ENCODE data around the gene TAS2R14. TPM values are rescaled to one million over a fixed set of nuclear protein-coding genes. Genes with fewer than 3 reads are reported as not detected.

TAS2R14 gene
- total RNA-seq, 2 experiments from 2014 or later = 2.4 to 2.9 TPM

DNA sequence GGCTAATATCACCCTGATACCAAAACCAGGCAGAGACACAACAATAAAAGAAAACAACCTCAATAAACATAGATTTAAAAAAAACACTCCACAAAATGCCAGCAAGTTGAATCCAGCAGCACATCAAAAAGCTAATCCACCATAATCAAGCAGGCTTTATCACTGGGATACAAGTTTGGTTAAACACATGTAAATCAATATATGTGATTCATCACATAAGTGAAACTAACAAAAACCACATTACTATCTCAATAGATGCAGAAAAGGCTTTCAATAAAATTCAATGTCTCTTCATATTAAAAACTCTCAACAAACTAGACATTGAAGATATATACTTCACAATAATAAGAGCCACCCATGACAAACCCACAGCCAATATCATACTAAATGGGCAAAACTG is 17.0 kb upstream of the TAS2R14 start:
- CTCF ChIA-PET (ENCODE audit: unreplicated experiment) = no interaction called here
- H3K9me2 ChIP-seq (ENCODE audit: insufficient read depth, low read length) = no peaks in the 10 kb centered on the region
- H4K20me1 ChIP-seq (ENCODE audit: insufficient read depth, low read length) = no peaks in the 10 kb centered on the region
- H3K9me3 ChIP-seq (ENCODE audit: low read length) = no peaks in the 10 kb centered on the region
- H3K79me2 ChIP-seq (ENCODE audit: insufficient read depth, low read depth, low read length) = no peaks in the 10 kb centered on the region
- no peak overlapping the region for H3K4me2 ChIP-seq (ENCODE audit: low read length)
- no TSS peak for BruUV-seq (replicated peaks)
- no peak for TF ChIP-seq EZH2phosphoT487 (IDR thresholded peaks at IDR 0.05; ENCODE audit: borderline replicate concordance, low read depth, low read length)
- TF ChIP-seq CTCF (conservative IDR thresholded peaks at IDR 0.05; ENCODE audit: low read length) = no peak
- H3K27ac ChIP-seq (ENCODE audit: low read depth, low read length, poor library complexity, severe bottlenecking) = no peak overlapping the region
- no peaks in the 10 kb centered on the region for H3K4me1 ChIP-seq (ENCODE audit: insufficient read depth, low read length, poor library complexity, severe bottlenecking)
- no peak for DNase-seq (ENCODE audit: low spot score)
- no peak overlapping the region for H2AFZ ChIP-seq (ENCODE audit: low read length)
- H3K4me3 ChIP-seq (ENCODE audit: low read depth, low read length, poor library complexity, severe bottlenecking) = no peak overlapping the region
- no peaks in the 10 kb centered on the region for H3K36me3 ChIP-seq (ENCODE audit: insufficient read depth, low read length)
- POLR2A ChIA-PET = no interaction called here
- intact Hi-C loops (cut with micrococcal nuclease; ENCODE audit: unreplicated experiment) = no loop called here

- CTCF ChIA-PET (ENCODE audit: unreplicated experiment) = no interaction called here
- Histone ChIP-seq H3K4me1 (ENCODE audit: insufficient read depth, low read length, poor library complexity, severe bottlenecking) (no peaks in the 10 kb centered on the region), H3K4me2 (ENCODE audit: low read length) (no peak overlapping the region), H2AFZ (ENCODE audit: low read length) (no peak overlapping the region), H4K20me1 (ENCODE audit: insufficient read depth, low read length) (no peaks in the 10 kb centered on the region), H3K27ac (ENCODE audit: low read depth, low read length, poor library complexity, severe bottlenecking) (no peak overlapping the region), H3K9me3 (ENCODE audit: low read length) (no peaks in the 10 kb centered on the region), H3K9me2 (ENCODE audit: insufficient read depth, low read length) (no peaks in the 10 kb centered on the region), H3K4me3 (ENCODE audit: low read depth, low read length, poor library complexity, severe bottlenecking) (no peak overlapping the region), H3K36me3 (ENCODE audit: insufficient read depth, low read length) (no peaks in the 10 kb centered on the region), H3K79me2 (ENCODE audit: insufficient read depth, low read depth, low read length) (no peaks in the 10 kb centered on the region)
- POLR2A ChIA-PET = interaction anchor here (0.6 kb wide), 1 partner anchor 115 kb away, joined by 3 read pairs; no protein-coding TSS in a partner anchor
- intact Hi-C loops (cut with micrococcal nuclease; ENCODE audit: unreplicated experiment) = no loop called here
- TF ChIP-seq EZH2phosphoT487 (IDR thresholded peaks at IDR 0.05; ENCODE audit: borderline replicate concordance, low read depth, low read length) (no peak), CTCF (conservative IDR thresholded peaks at IDR 0.05; ENCODE audit: low read length) (no peak)
- DNase-seq (ENCODE audit: low spot score) = no peak
- no TSS peak for BruUV-seq (replicated peaks)
These were observed 13.6 kb upstream of the TAS2R14 start for GRCh38 chr12:10952645-10953044.

GRCh38 chr12:10943167-10943566 is 4.1 kb upstream of the TAS2R14 start:
- H2AFZ ChIP-seq (ENCODE audit: low read length) = no peak overlapping the region
- no TSS peak for BruUV-seq (replicated peaks)
- H3K36me3 ChIP-seq (ENCODE audit: insufficient read depth, low read length) = no peaks in the 10 kb centered on the region
- H3K4me3 ChIP-seq (ENCODE audit: low read depth, low read length, poor library complexity, severe bottlenecking) = no peak overlapping the region
- no peak overlapping the region for H3K27ac ChIP-seq (ENCODE audit: low read depth, low read length, poor library complexity, severe bottlenecking)
- H3K79me2 ChIP-seq (ENCODE audit: insufficient read depth, low read depth, low read length) = no peaks in the 10 kb centered on the region
- intact Hi-C loops (cut with micrococcal nuclease; ENCODE audit: unreplicated experiment) = no loop called here
- H3K4me2 ChIP-seq (ENCODE audit: low read length) = no peak overlapping the region
- ChIA-PET POLR2A (interaction anchor here (0.6 to 0.7 kb wide), 2 partner anchors 11 to 1234 kb away, joined by 3 read pairs; no protein-coding TSS in a partner anchor), CTCF (ENCODE audit: unreplicated experiment) (no interaction called here)
- no peaks in the 10 kb centered on the region for H3K4me1 ChIP-seq (ENCODE audit: insufficient read depth, low read length, poor library complexity, severe bottlenecking)
- H3K9me3 ChIP-seq (ENCODE audit: low read length) = no peaks in the 10 kb centered on the region
- no peaks in the 10 kb centered on the region for H3K9me2 ChIP-seq (ENCODE audit: insufficient read depth, low read length)
- TF ChIP-seq CTCF (conservative IDR thresholded peaks at IDR 0.05; ENCODE audit: low read length) (no peak), EZH2phosphoT487 (IDR thresholded peaks at IDR 0.05; ENCODE audit: borderline replicate concordance, low read depth, low read length) (no peak)
- no peak for DNase-seq (ENCODE audit: low spot score)
- H4K20me1 ChIP-seq (ENCODE audit: insufficient read depth, low read length) = no peaks in the 10 kb centered on the region
